Measurements from ENCODE around the gene NOP9.

- TF ChIP-seq CTCF (IDR thresholded peaks at IDR 0.05; ENCODE audit: insufficient read depth, low read length, poor library complexity, severe bottlenecking) (no peak), EZH2phosphoT487 (conservative IDR thresholded peaks at IDR 0.05; ENCODE audit: low read length) (no peak)
These were observed 55.4 kb downstream of the NOP9 start for GRCh38 chr14:24355009-24355408.

Measured in SU-DHL-6 (cell line).